Activated CD4-positive, alpha-beta T cell treated with anti-CD3 and anti-CD28 coated beads for 48 hours (primary cell): ENCODE data around the gene LFNG.
"Not testable (repeated sequence)": the region's sequence is repeated elsewhere in the genome, so short reads cannot be mapped to it uniquely, and the experiment has no call there.

Experiments
- DNase-seq: peaks from one replicate; pipeline ENCODE4 v3.0.0-alpha.2; 2020

The LFNG gene

GRCh38 chr7:2520131-2520760 is 672 bp downstream of the LFNG start:
- peak; percentile 54 for DNase-seq

- DNase-seq: no peak
Observed at GRCh38 chr7:2520761-2521290, 1.3 kb downstream of the LFNG start.

- no peak for DNase-seq
Observed at GRCh38 chr7:2521341-2521745, 1.8 kb downstream of the LFNG start.

GRCh38 chr7:2521952-2522591 is 2.5 kb downstream of the LFNG start:
- peak; percentile 80 for DNase-seq

GRCh38 chr7:2522780-2523433 is 3.3 kb downstream of the LFNG start:
- peak; percentile 68 for DNase-seq

- no peak for DNase-seq
Observed at GRCh38 chr7:2523461-2523936, 3.9 kb downstream of the LFNG start.

GRCh38 chr7:2523941-2524807 is 4.6 kb downstream of the LFNG start:
- DNase-seq: no peak

- DNase-seq: no peak
Observed at GRCh38 chr7:2524808-2525657, 5.5 kb downstream of the LFNG start.

GRCh38 chr7:2525658-2526630 is 6.4 kb downstream of the LFNG start:
- no peak for DNase-seq

GRCh38 chr7:2526659-2527504 is 7.3 kb downstream of the LFNG start:
- DNase-seq: no peak

GRCh38 chr7:2527505-2528467 is 8.2 kb downstream of the LFNG start:
- peak; percentile 59 for DNase-seq

- DNase-seq: no peak
Observed at GRCh38 chr7:2528481-2529095, 9.0 kb downstream of the LFNG start.

- peak; percentile 56 for DNase-seq
Observed at GRCh38 chr7:2529161-2530070, 9.8 kb downstream of the LFNG start.

- DNase-seq: peak; percentile 74
Observed at GRCh38 chr7:2530071-2530987, 10.8 kb downstream of the LFNG start.

- not testable (repeated sequence) for DNase-seq
Observed at GRCh38 chr7:2530994-2531795, 11.6 kb downstream of the LFNG start.
